Adipocyte (in vitro differentiated cells): ENCODE measurements around the gene MFAP5.
"Not testable (repeated sequence)": the region's sequence is repeated elsewhere in the genome, so short reads cannot be mapped to it uniquely, and the experiment has no call there.

Experiments used
- DNase-seq: peaks from one replicate; pipeline ENCODE4 v3.0.0-alpha.2; 2015; ENCODE audit warnings: low read depth
- H3K27me3 ChIP-seq: replicated peaks from 2 replicates; pipeline ENCODE4 v1.7.0; 2013; ENCODE audit warnings: mild to moderate bottlenecking, low read length, moderate library complexity; ENCODE audit not compliant: control insufficient read depth, insufficient read depth
- H3K36me3 ChIP-seq: 2 replicates; pipeline ENCODE4 v1.7.0; 2013; ENCODE audit warnings: low read length, mild to moderate bottlenecking, moderate library complexity; ENCODE audit not compliant: control insufficient read depth, insufficient read depth, severe bottlenecking
- H3K4me1 ChIP-seq: 2 replicates; pipeline ENCODE4 v1.7.0; 2013; ENCODE audit warnings: mild to moderate bottlenecking, low read length, moderate library complexity; ENCODE audit not compliant: control insufficient read depth, insufficient read depth
- H3K4me3 ChIP-seq: 2 replicates; pipeline ENCODE4 v1.7.0; 2013; ENCODE audit warnings: mild to moderate bottlenecking, low read length, moderate library complexity
- H3K9ac ChIP-seq: 2 replicates; pipeline ENCODE4 v1.7.0; 2013; ENCODE audit warnings: mild to moderate bottlenecking, low read length, moderate library complexity
- H3K9me3 ChIP-seq: 2 replicates; pipeline ENCODE4 v1.7.0; 2013; ENCODE audit warnings: mild to moderate bottlenecking, low read length, moderate library complexity; ENCODE audit not compliant: control insufficient read depth

Gene MFAP5

DNA sequence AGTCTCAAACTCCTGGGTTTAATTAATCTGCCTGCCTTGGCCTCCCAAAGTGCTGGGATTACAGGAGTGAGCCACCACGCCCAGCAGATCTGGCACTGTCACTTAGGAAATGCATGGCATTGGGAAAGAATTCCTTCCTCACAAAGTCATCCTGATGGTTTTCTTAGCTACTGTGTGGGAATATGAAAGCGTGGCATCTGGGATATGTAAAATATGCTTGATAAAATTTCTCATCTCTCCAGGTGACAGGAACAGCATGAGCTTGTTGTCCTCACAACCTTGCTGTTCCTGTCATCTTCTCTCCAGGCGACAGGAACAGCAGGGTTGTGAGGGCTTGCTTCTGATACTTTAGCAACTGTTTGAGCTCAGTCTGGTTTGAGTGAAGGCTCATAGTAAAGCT is 33.9 kb downstream of the MFAP5 start:
- DNase-seq: peak; percentile 13
- Histone ChIP-seq H3K9me3 (no peaks in the 10 kb centered on the region), H3K36me3 (no peaks in the 10 kb centered on the region), H3K9ac (no peak overlapping the region), H3K27me3 (no peaks in the 10 kb centered on the region), H3K4me1 (peaks cover 21% of the 10 kb centered on the region), H3K4me3 (no peak overlapping the region)

DNA sequence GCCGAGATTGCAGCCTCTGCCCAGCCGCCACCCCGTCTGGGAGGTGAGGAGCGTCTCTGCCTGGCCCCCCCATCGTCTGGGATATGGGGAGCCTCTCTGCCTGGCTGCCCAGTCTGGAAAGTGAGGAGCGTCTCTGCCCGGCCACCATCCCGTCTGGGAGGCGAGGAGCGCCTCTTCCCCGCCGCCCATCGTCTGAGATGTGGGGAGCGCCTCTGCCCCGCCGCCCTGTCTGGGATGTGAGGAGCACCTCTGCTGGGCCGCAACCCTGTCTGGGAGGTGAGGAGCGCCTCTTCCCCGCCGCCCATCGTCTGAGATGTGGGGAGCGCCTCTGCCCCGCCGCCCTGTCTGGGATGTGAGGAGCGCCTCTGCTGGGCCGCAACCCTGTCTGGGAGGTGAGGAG is 37.9 kb downstream of the MFAP5 start:
- not testable (repeated sequence) for H3K36me3 ChIP-seq, H3K9ac ChIP-seq

DNA sequence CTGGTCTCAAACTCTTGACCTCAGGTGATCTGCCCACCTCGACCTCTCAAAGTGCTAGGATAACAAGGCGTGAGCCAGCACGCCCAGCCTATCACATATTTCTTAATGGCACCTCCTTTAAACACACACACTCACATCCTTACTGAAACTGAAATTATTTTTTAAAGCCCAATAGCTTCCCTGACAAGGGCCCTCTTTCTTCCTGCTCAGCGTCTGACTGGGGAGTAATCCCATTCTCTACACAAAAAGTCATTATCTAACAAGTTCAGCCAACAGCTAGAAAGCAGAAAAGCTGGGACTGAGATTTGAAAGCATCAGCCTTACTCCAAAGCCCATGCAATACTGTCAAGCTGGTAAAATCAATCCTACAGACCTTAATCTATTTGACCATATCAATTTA is 40.0 kb downstream of the MFAP5 start:
- peaks cover 12% of the 10 kb centered on the region for H3K4me1 ChIP-seq
- H3K9ac ChIP-seq: no peak overlapping the region
- no peak overlapping the region for H3K4me3 ChIP-seq
- no peaks in the 10 kb centered on the region for H3K27me3 ChIP-seq
- no peaks in the 10 kb centered on the region for H3K36me3 ChIP-seq
- DNase-seq: no peak
- peaks cover 4% of the 10 kb centered on the region for H3K9me3 ChIP-seq

More for the DNA sequence above, 37.9 kb downstream of the MFAP5 start:
- H3K4me1 ChIP-seq: peaks cover 14% of the 10 kb centered on the region
- DNase-seq, H3K27me3 ChIP-seq, H3K4me3 ChIP-seq, H3K9me3 ChIP-seq: not testable (repeated sequence)

DNA sequence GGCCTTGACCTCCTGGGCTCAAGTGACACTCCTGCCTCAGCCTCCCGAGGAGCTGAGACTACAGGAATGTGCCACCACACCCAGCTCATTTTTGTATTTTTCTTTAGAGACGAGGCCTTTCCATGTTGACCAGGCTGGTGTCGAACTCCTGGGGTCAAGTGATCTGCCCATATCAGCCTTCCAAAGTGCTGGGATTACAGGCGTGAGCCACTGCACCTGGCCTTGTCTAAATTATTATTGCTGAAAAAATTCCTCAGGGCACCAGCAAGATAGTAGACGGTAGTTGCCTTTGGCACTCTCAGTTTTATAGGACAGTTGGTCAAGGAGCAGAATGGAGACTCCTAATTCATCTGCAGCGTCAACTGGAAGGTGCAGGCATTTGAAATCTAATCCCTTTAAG is 47.4 kb downstream of the MFAP5 start:
- H3K36me3 ChIP-seq: no peaks in the 10 kb centered on the region
- H3K4me1 ChIP-seq: peaks cover 12% of the 10 kb centered on the region
- no peaks in the 10 kb centered on the region for H3K9me3 ChIP-seq
- H3K27me3 ChIP-seq: no peaks in the 10 kb centered on the region
- no peak for DNase-seq
- no peak overlapping the region for H3K9ac ChIP-seq
- no peak overlapping the region for H3K4me3 ChIP-seq

DNA sequence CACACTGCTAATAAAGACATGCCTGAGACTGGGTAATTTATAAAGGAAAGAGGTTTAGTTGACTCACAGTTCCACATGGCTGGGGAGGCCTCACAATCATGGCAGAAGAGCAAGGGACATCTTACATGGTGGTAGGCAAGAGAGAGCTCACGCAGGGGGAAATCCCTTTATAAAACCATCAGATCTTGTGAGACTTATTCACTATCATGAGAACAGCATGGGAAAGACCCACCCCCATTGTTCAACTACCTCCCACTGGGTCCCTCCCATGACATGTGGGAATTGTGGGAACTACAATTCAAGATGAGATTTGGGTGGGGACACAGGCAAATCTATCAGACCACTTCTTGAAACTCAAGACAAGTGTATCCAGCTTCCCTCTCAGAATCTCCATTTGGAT is 48.7 kb downstream of the MFAP5 start:
- H3K9me3 ChIP-seq, H3K4me1 ChIP-seq, H3K4me3 ChIP-seq: not testable (repeated sequence)

DNA sequence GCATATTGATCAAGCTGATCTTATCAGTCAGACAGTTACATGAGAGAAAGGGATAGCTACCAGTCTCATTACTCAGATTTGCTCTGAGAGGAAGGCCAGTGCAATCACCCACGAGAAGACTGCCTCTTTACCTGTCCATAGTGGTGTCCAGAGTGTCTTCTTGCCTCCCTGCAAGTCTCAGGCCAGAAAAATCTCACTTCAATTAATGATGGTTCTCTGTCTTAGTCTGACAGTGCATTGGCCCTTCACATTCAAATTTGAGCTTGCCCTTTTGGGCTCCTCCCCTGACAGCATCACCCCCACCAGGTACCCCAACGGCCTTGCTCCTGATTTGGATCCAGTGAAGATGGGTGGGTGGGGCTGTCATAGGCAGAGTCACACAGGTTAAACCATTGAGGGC is 50.0 kb downstream of the MFAP5 start, which contains the start of gene AICDA:
TSS of gene AICDA (minus strand) at position 231 of the 400 bp plus-strand sequence. CDS start at position 139, 92 bp downstream.
- no peak for DNase-seq
- H3K4me1 ChIP-seq: no peaks in the 10 kb centered on the region
- H3K27me3 ChIP-seq: no peaks in the 10 kb centered on the region
- H3K36me3 ChIP-seq: no peaks in the 10 kb centered on the region
- no peaks in the 10 kb centered on the region for H3K9me3 ChIP-seq
- no peak within 1 kb of the TSS for H3K4me3 ChIP-seq
- no peak within 1 kb of the TSS for H3K9ac ChIP-seq

More for the DNA sequence above, 48.7 kb downstream of the MFAP5 start:
- H3K36me3 ChIP-seq, H3K27me3 ChIP-seq, H3K9ac ChIP-seq, DNase-seq: not testable (repeated sequence)

DNA sequence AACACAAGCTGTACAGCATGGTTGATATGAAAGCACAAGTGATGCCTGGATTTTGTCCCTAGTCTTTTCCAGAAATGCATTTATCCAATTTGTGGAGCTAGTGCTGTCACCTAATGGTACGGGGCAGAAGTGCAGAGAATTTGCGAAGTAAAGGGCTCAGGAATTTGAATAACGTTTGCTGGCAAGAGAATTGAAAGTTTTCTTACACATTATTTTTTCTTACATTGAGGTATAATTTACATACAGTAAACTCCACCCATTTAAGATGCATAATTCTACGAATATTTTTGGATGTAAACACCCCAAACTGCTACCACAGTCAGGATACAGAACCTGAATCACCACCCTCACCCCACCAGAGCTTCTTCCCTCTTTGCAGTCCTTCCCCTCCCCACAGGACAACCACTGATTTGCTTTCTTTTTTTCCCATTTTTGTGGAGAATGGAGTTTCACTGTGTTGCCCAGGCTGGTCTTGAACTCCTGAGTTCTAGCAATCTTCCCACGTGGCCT is 53.5 kb downstream of the MFAP5 start:
- no peaks in the 10 kb centered on the region for H3K4me1 ChIP-seq
- H3K9ac ChIP-seq: no peak overlapping the region
- peaks cover 3% of the 10 kb centered on the region for H3K27me3 ChIP-seq
- peak; percentile 71 for DNase-seq
- H3K9me3 ChIP-seq: no peaks in the 10 kb centered on the region
- no peak overlapping the region for H3K4me3 ChIP-seq
- no peaks in the 10 kb centered on the region for H3K36me3 ChIP-seq

DNA sequence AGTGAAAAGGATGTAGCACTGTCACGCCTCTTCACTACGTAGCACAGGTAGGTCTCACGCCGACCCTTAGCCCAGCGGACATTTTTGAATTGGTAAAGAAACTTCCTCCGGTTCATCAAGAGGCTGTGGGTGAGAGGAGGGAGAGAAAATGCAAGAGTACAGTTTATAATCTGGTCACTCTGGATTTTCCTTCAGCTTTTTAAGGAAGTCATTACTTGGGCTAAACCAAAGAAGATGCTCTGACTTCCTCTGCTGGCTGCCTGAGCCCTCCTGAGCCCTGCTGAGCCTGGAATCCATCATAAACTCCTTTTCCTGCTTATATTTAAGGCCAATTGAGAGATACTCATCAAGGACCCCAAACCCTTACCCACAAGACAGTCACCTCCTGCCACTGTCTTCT is 55.7 kb downstream of the MFAP5 start:
- H3K4me3 ChIP-seq: no peak overlapping the region
- no peaks in the 10 kb centered on the region for H3K4me1 ChIP-seq
- no peak for DNase-seq
- H3K27me3 ChIP-seq: peaks cover 3% of the 10 kb centered on the region
- no peak overlapping the region for H3K9ac ChIP-seq
- H3K36me3 ChIP-seq: no peaks in the 10 kb centered on the region
- no peaks in the 10 kb centered on the region for H3K9me3 ChIP-seq

DNA sequence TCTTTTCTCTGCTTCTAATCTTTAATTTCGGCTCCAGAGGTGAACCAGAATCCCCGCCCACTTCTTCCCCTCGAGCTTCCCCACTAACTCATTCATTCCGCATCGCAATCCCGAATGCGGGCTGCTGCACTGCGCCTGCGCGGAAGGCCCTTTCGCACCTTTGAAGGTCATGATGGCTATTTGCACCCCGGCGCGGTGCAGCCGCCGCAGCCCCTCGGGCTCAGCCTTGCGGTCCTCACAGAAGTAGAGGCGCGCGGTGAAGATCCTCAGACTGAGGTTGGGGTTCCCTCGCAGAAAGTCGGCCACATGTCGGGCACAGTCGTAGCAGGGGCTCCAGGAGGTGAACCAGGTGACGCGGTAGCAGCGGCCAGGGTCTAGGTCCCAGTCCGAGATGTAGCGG is 57.6 kb downstream of the MFAP5 start:
- no peak for DNase-seq
- peaks cover 3% of the 10 kb centered on the region for H3K27me3 ChIP-seq
- no peak overlapping the region for H3K4me3 ChIP-seq
- no peaks in the 10 kb centered on the region for H3K4me1 ChIP-seq
- H3K9me3 ChIP-seq: no peaks in the 10 kb centered on the region
- H3K9ac ChIP-seq: no peak overlapping the region
- H3K36me3 ChIP-seq: no peaks in the 10 kb centered on the region

DNA sequence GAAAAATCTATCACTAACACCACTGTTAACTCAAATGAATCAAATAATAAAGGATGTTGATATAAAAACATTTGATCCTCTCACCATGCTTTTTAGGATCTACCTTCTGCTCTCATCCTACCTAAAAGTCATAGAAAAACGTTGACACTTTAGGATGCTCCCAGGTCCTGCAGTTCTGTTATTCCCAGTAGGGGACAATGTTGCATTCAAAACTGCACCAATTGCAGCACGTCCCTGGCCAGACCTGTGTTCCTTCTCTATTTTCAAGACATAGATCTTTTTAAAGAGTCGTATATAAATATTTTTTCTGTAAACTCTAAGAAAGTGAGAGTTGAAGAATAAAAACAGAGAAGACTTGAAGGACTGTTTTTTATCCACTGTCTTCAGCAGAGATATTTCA is 58.8 kb downstream of the MFAP5 start:
- Histone ChIP-seq H3K27me3 (peaks cover 3% of the 10 kb centered on the region), H3K4me1 (no peaks in the 10 kb centered on the region), H3K9ac (no peak overlapping the region), H3K36me3 (no peaks in the 10 kb centered on the region), H3K4me3 (no peak overlapping the region), H3K9me3 (no peaks in the 10 kb centered on the region)
- DNase-seq: no peak

DNA sequence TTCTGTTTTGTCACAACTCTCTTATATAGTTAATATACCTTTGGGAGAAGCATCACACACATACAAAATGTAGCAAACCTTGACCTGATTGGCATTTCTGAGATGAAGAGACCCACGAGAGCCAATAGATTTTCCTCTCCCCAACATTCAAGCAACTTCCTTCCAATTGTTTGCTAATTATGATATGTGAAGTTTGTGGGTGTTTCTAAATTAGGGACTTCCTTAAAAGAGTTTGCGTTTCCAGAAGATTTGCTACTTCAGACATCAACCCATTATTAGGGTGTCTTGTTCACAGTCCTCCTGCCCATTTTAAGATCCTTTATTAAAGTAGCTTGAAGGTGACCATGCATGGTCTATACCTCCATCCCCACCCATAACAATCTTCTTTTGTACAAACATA is 59.3 kb downstream of the MFAP5 start:
- Histone ChIP-seq H3K27me3 (peaks cover 3% of the 10 kb centered on the region), H3K9ac (no peak overlapping the region), H3K36me3 (no peaks in the 10 kb centered on the region), H3K4me1 (no peaks in the 10 kb centered on the region), H3K9me3 (no peaks in the 10 kb centered on the region), H3K4me3 (no peak overlapping the region)
- DNase-seq: no peak

DNA sequence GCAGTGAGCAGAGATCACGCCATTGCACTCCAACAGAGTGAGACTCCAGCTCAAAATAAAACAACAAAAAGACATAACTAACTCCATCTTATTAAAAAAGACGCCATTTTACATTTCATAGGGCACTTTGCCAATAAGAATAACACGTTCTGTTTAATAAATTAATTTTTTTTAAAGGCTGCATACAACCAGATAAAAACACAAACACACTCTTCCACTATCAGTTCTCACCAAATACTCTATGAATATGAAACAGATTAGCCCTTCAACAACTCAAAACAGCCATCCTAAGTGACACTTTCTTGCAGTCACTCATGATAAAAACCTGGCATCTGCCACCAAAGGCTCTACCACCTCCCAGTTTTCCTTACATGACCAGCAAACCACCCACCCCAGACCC is 66.1 kb downstream of the MFAP5 start:
- Histone ChIP-seq H3K9ac (no peak overlapping the region), H3K4me3 (no peak overlapping the region), H3K9me3 (no peaks in the 10 kb centered on the region), H3K36me3 (no peaks in the 10 kb centered on the region), H3K27me3 (no peaks in the 10 kb centered on the region), H3K4me1 (no peaks in the 10 kb centered on the region)
- no peak for DNase-seq
